Natural killer cell (primary cell): Measurements from ENCODE around the gene DYRK1B. TPM values are rescaled to one million over a fixed set of nuclear protein-coding genes. Genes with fewer than 3 reads are reported as not detected.
A peak's percentile ranks its signal among the peaks of the same experiment; 100 is the strongest.
"Not testable (repeated sequence)": the region's sequence is repeated elsewhere in the genome, so short reads cannot be mapped to it uniquely, and the experiment has no call there.

Experiments used
- ATAC-seq, 3 donors: fragments of 150-1000 bp in 2 of 3; fragments of 200-7000 bp in 1 of 3; cut with Tn5 transposase; 1 replicate in 1 of 3; 2 replicates in 2 of 3; pipeline ENCODE4 v1.10.0; 2021; ENCODE audit warnings: mild to moderate bottlenecking in 2 of 3, moderate library complexity in 2 of 3
- DNase-seq, 2 donors: peaks; one replicate each; pipeline versions ENCODE4 v3.0.0 to v3.0.0-alpha.2; 2013 to 2021; ENCODE audit warnings: mixed read lengths in 1 of 2
- H3K27ac ChIP-seq: one replicate; pipeline ENCODE4 v1.5.1; 2013; ENCODE audit warnings: mild to moderate bottlenecking, low read length
- H3K27me3 ChIP-seq: one replicate; pipeline ENCODE4 v1.6.1; 2013; ENCODE audit warnings: low read length; ENCODE audit not compliant: control insufficient read depth, insufficient read depth
- H3K36me3 ChIP-seq: one replicate; pipeline ENCODE4 v1.6.1; 2013; ENCODE audit warnings: low read length; ENCODE audit not compliant: control insufficient read depth, insufficient read depth
- H3K4me1 ChIP-seq: one replicate; pipeline ENCODE4 v1.6.1; 2013; ENCODE audit warnings: low read length; ENCODE audit not compliant: control insufficient read depth, insufficient read depth
- H3K4me3 ChIP-seq: one replicate; pipeline ENCODE4 v1.5.1; 2013; ENCODE audit warnings: low read length
- H3K9me3 ChIP-seq: one replicate; pipeline ENCODE4 v1.6.1; 2013; ENCODE audit warnings: low read length; ENCODE audit not compliant: control insufficient read depth, insufficient read depth
- H3K27ac Mint-ChIP-seq, 2 donors: one replicate each; pipeline ENCODE4 v1.8.0; 2022; ENCODE audit warnings: mild to moderate bottlenecking in 2 of 2, mixed read lengths in 2 of 2, moderate library complexity in 1 of 2
- H3K27me3 Mint-ChIP-seq, 2 donors: one replicate each; pipeline ENCODE4 v1.8.0; 2022; ENCODE audit warnings: low read depth in 2 of 2, mixed read lengths in 2 of 2
- H3K36me3 Mint-ChIP-seq: one replicate; pipeline ENCODE4 v1.8.0; 2022; ENCODE audit warnings: mixed read lengths
- H3K4me1 Mint-ChIP-seq, 2 donors: one replicate each; pipeline ENCODE4 v1.8.0; 2022; ENCODE audit warnings: mixed read lengths in 2 of 2
- H3K4me3 Mint-ChIP-seq: one replicate; pipeline ENCODE4 v1.8.0; 2022; ENCODE audit warnings: mild to moderate bottlenecking, moderate library complexity, mixed read lengths
- H3K9me3 Mint-ChIP-seq, 2 donors: one replicate each; pipeline ENCODE4 v1.8.0; 2022; ENCODE audit warnings: mixed read lengths in 2 of 2
- WGBS: methylation state at CpG from one replicate; pipeline ENCODE4 v1.1.7; 2013; ENCODE audit warnings: missing lambda C conversion rate; ENCODE audit not compliant: insufficient coverage; 5-methylcytosine and 5-hydroxymethylcytosine counted together
- intact Hi-C: fragments of 100-400 bp; cut with micrococcal nuclease; formaldehyde crosslinking; loops from one replicate; pipeline ENCODE4 v1.14.2; 2022
- total RNA-seq, 4 donors: library from RNA; stranded (reverse); fragments of 120-200 nt in 1 of 4; gene quantifications; one replicate each; pipeline versions ENCODE4 v1.2.3 to v1.2.4, GENCODE V29; 2013 to 2022
- TF ChIP-seq, protein P1 (sequence below): fragments of 200-600 bp; IDR thresholded peaks from one replicate; pipeline ENCODE4 v1.8.0; 2022; ENCODE audit warnings: antibody characterized with exemption

DYRK1B gene
- total RNA-seq, 3 donors from 2014 or later (not counting 1 experiment from before 2014, with no cell fraction given) = 27.5 to 54.2 (median 43.8) TPM

DNA sequence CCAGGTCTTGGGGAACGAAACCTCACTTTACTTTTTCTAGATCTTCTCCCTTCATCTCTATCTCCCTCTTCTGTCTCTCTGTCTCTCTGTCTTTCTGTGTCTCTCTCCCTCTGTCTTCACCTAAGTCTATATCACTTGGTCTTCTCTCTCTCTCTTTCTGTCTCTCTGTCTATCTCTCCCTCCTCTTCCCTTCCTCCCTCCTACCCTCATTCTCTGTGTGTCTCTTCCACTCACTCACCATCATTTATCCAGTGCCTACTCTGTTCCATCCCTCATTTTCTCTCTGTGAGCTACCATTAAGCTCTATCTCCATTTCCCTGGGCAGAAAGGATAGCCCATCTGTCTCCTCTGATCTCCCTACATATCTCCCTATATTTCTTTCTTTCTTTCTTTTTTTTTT, 44.4 kb upstream of the DYRK1B start:
- no peaks in the 10 kb centered on the region for H3K9me3 ChIP-seq
- no peaks in the 10 kb centered on the region for H3K4me1 Mint-ChIP-seq
- peaks cover 5% of the 10 kb centered on the region for H3K4me1 ChIP-seq
- H3K27ac Mint-ChIP-seq = no peak overlapping the region
- H3K36me3 ChIP-seq = peaks cover 3% of the 10 kb centered on the region
- ATAC-seq = no peak
- no peak overlapping the region for H3K27ac ChIP-seq
- WGBS = 91% methylated on average over 1 of the region's 1 CpG
- no peak overlapping the region for H3K4me3 ChIP-seq
- TF ChIP-seq, protein P1, sequence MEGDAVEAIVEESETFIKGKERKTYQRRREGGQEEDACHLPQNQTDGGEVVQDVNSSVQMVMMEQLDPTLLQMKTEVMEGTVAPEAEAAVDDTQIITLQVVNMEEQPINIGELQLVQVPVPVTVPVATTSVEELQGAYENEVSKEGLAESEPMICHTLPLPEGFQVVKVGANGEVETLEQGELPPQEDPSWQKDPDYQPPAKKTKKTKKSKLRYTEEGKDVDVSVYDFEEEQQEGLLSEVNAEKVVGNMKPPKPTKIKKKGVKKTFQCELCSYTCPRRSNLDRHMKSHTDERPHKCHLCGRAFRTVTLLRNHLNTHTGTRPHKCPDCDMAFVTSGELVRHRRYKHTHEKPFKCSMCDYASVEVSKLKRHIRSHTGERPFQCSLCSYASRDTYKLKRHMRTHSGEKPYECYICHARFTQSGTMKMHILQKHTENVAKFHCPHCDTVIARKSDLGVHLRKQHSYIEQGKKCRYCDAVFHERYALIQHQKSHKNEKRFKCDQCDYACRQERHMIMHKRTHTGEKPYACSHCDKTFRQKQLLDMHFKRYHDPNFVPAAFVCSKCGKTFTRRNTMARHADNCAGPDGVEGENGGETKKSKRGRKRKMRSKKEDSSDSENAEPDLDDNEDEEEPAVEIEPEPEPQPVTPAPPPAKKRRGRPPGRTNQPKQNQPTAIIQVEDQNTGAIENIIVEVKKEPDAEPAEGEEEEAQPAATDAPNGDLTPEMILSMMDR = no peak
- H3K9me3 Mint-ChIP-seq = no peaks in the 10 kb centered on the region
- no peak for DNase-seq
- no peaks in the 10 kb centered on the region for H3K27me3 Mint-ChIP-seq
- H3K36me3 Mint-ChIP-seq = no peaks in the 10 kb centered on the region
- intact Hi-C loops = loop anchor here (2.0 kb wide), 1 partner anchor 14 kb away; no protein-coding TSS in a partner anchor
- H3K27me3 ChIP-seq = no peaks in the 10 kb centered on the region
- no peak overlapping the region for H3K4me3 Mint-ChIP-seq

DNA sequence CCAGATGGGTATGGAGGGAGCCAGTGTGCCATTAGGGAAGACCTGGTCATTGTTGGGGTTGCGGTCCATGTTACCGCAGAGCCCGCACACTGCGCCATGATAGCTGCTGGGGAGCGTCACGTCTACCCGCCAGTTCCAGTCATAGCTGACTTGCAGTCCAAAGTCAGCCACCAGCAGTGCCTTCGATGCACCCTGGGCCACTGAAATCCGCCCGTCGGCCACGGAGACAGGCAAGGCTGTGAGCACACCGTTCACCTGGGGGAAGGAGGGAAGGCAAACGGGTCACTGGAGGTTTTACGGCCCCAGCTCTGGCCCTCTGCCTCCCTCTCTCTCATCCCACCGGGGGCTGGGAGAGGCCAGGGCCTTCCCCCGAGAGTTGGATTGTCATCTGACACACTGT, 44.0 kb upstream of the DYRK1B start:
- H3K4me1 Mint-ChIP-seq, H3K4me1 ChIP-seq, H3K36me3 ChIP-seq, H3K9me3 Mint-ChIP-seq, H3K36me3 Mint-ChIP-seq, H3K27me3 Mint-ChIP-seq, DNase-seq, H3K27ac ChIP-seq, ATAC-seq, H3K27ac Mint-ChIP-seq, H3K9me3 ChIP-seq, H3K4me3 Mint-ChIP-seq, H3K4me3 ChIP-seq, H3K27me3 ChIP-seq: not testable (repeated sequence)
- 94% methylated on average over 12 of the region's 17 CpGs for WGBS
- intact Hi-C loops = loop anchor here (2.0 kb wide), 1 partner anchor 15 kb away; no protein-coding TSS in a partner anchor

DNA sequence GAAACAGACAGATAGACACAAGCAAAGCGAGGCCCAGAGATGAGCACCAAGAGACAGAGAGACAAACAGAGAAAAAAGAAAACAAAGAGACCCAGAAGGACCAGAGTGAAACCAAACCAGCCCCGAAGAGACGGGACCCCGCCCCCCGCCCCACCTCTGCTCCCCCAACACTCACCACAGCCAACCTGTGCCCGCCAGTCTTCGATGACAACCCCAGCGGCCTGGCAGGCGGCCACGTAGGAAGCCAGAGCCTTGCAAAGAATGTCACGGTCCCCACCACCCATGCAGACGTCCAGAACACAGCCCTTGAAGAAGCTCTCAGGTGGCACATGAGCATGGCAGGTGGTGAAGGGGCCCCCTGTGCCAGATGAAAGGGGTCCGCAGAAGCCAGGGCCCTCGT, 43.5 kb upstream of the DYRK1B start:
- H3K9me3 Mint-ChIP-seq, H3K9me3 ChIP-seq, H3K4me3 ChIP-seq, H3K4me1 Mint-ChIP-seq, H3K27me3 Mint-ChIP-seq, H3K36me3 ChIP-seq, H3K27me3 ChIP-seq, H3K27ac Mint-ChIP-seq, H3K27ac ChIP-seq, H3K4me3 Mint-ChIP-seq, H3K4me1 ChIP-seq, H3K36me3 Mint-ChIP-seq, intact Hi-C loops: not testable (repeated sequence)
- peak in 2 of 3 donors; percentile 57 to 61 for ATAC-seq
- WGBS = 68% methylated on average over 5 of the region's 14 CpGs
- peak in 1 of 2 donors; percentile 60 for DNase-seq

DNA sequence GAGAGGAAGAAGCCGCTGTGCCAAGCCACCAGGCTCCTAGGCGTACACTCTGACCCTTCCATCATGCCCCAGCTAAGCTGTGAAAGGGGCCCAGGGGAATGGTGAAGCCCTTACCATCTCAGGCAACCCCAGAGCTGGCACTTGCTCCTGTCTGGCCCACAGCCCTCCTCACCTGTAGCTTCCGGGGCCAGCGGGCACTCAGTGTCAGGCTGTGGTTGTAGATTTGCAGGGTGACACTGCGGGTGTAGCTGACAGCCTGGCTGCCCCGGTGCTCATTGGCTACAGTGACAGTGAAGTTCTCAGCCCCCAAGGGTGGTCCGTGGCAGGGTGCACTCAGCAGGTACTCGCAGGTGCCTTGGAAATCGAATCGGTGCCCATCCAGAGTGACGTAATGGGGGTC, 42.5 kb upstream of the DYRK1B start:
- peak in 1 of 3 donors; percentile 51 for ATAC-seq

GRCh38 chr19:39875401-39875864, 41.5 kb upstream of the DYRK1B start:
- H3K36me3 Mint-ChIP-seq, H3K4me1 Mint-ChIP-seq, H3K9me3 Mint-ChIP-seq, H3K27me3 ChIP-seq, ATAC-seq, intact Hi-C loops, H3K36me3 ChIP-seq, H3K4me1 ChIP-seq, H3K9me3 ChIP-seq, DNase-seq, H3K27ac ChIP-seq, H3K27me3 Mint-ChIP-seq, H3K4me3 Mint-ChIP-seq, H3K4me3 ChIP-seq, H3K27ac Mint-ChIP-seq: not testable (repeated sequence)
- 78% methylated on average over 42 of the region's 43 CpGs for WGBS

More for the DNA sequence above, 42.5 kb upstream of the DYRK1B start:
- H3K4me3 Mint-ChIP-seq, H3K27ac ChIP-seq, H3K4me3 ChIP-seq, H3K36me3 Mint-ChIP-seq, H3K27me3 ChIP-seq, H3K4me1 ChIP-seq, intact Hi-C loops, H3K36me3 ChIP-seq, DNase-seq, H3K9me3 Mint-ChIP-seq, H3K4me1 Mint-ChIP-seq, H3K27ac Mint-ChIP-seq, H3K27me3 Mint-ChIP-seq, H3K9me3 ChIP-seq: not testable (repeated sequence)
- 100% methylated on average over 2 of the region's 11 CpGs for WGBS
